Upper lobe of left lung (tissue), 6 donors: ENCODE results near the gene SETD6. TPM values are rescaled to one million over a fixed set of nuclear protein-coding genes. Genes with fewer than 3 reads are reported as not detected.

Experiments used
- ATAC-seq, 2 donors: fragments of 200-7000 bp; cut with Tn5 transposase; one replicate each; pipeline ENCODE4 v1.9.1; 2022; ENCODE audit warnings: mild to moderate bottlenecking in 2 of 2, moderate library complexity in 2 of 2; ENCODE audit not compliant: low FRiP score in 2 of 2
- DNase-seq, 2 donors: peaks; one replicate each; pipeline ENCODE4 v3.0.0-alpha.2; 2019 to 2020
- H3K27ac ChIP-seq, 4 donors: fragments of 200-600 bp; sonication (generic); one replicate each; pipeline ENCODE4 v1.5.1; 2016 to 2019
- H3K27me3 ChIP-seq, 4 donors: fragments of 200-600 bp; sonication (generic); one replicate each; pipeline ENCODE4 v1.5.1; 2017 to 2019
- H3K36me3 ChIP-seq, 4 donors: fragments of 200-600 bp; sonication (generic); one replicate each; pipeline ENCODE4 v1.5.1; 2016 to 2019
- H3K4me1 ChIP-seq, 4 donors: fragments of 200-600 bp; sonication (generic); one replicate each; pipeline ENCODE4 v1.5.1; 2018 to 2019
- H3K4me3 ChIP-seq, 4 donors: fragments of 200-600 bp; sonication (generic); one replicate each; pipeline ENCODE4 v1.5.1; 2017 to 2019; ENCODE audit warnings: mild to moderate bottlenecking in 2 of 4, moderate library complexity in 1 of 4
- H3K9me3 ChIP-seq, 4 donors: fragments of 200-600 bp; sonication (generic); one replicate each; pipeline ENCODE4 v1.5.1; 2018 to 2019
- CTCF ChIP-seq, 6 experiments: fragments of 450-650 bp in 4 of 6; fragments of 200-600 bp in 2 of 6; sonication (generic) in 2 of 6; IDR thresholded peaks; one replicate each; pipeline ENCODE4 v1.5.1; 2016 to 2019; ENCODE audit warnings: antibody characterized with exemption in 6 of 6
- EP300 ChIP-seq, 4 donors: sonication (generic); formaldehyde crosslinking; IDR thresholded peaks; one replicate each; pipeline ENCODE4 v1.5.1; 2017; ENCODE audit warnings: antibody characterized with exemption in 4 of 4, control low read depth in 2 of 4
- POLR2A ChIP-seq, 4 donors: fragments of 450-650 bp; IDR thresholded peaks; one replicate each; pipeline ENCODE4 v1.5.1; 2016 to 2017; ENCODE audit warnings: antibody characterized with exemption in 4 of 4, mild to moderate bottlenecking in 2 of 4
- POLR2AphosphoS5 ChIP-seq, 2 donors: sonication (generic); formaldehyde crosslinking; IDR thresholded peaks; one replicate each; pipeline ENCODE4 v1.5.1; 2017; ENCODE audit warnings: antibody characterized with exemption in 2 of 2
- WGBS, 2 donors: methylation state at CpG; one replicate each; pipeline ENCODE4 v1.1.5; 2017 to 2018; 5-methylcytosine and 5-hydroxymethylcytosine counted together
- total RNA-seq, 6 donors: library from RNA; depleted of rRNA in 4 of 6; stranded (reverse); fragments of >200 nt in 4 of 6; gene quantifications; one replicate each; pipeline versions ENCODE4 v1.1.0 to v1.2.1, GENCODE V29; 2016 to 2021
- donor health status: DM: no; HTN: no; CAD: no; lungs with moderate emphysema.
- donor health status: DM: no; HTN: yes; CAD: no; lungs with severe emphysema.

Gene SETD6
- total RNA-seq, 6 donors from 2014 or later: 17.3 to 78.6 (median 31.7) TPM

- no peaks in the 10 kb centered on the region for H3K9me3 ChIP-seq
- H3K4me1 ChIP-seq: peaks cover 0 to 5% (median under 1%) of the 10 kb centered on the region in 4 donors
- DNase-seq (no peak), ATAC-seq (no peak)
- 53 to 55% methylated on average over 5 of the region's 5 CpGs for WGBS, 2 donors
- H3K27ac ChIP-seq: no peak overlapping the region
- H3K36me3 ChIP-seq: no peaks in the 10 kb centered on the region
- H3K4me3 ChIP-seq: no peak overlapping the region
- no peaks in the 10 kb centered on the region for H3K27me3 ChIP-seq
- TF ChIP-seq EP300 (IDR thresholded peaks at IDR 0.05): no peak
- no peak for TF ChIP-seq CTCF (IDR thresholded peaks at IDR 0.05)
- TF ChIP-seq POLR2A (IDR thresholded peaks at IDR 0.05): no peak
- no peak for TF ChIP-seq POLR2AphosphoS5 (IDR thresholded peaks at IDR 0.05)
These were observed 22.6 kb upstream of the SETD6 start for GRCh38 chr16:58492735-58493134.

- DNase-seq: peak in 1 of 2 donors; percentile 48
- Histone ChIP-seq H3K4me1 (no peaks in the 10 kb centered on the region), H3K27ac (no peak overlapping the region), H3K9me3 (no peaks in the 10 kb centered on the region), H3K36me3 (no peaks in the 10 kb centered on the region), H3K4me3 (no peak overlapping the region), H3K27me3 (no peaks in the 10 kb centered on the region)
- 85 to 90% methylated on average over 10 to 18 of the region's 20 CpGs for WGBS, 2 donors
- TF ChIP-seq CTCF (IDR thresholded peaks at IDR 0.05) (no peak), POLR2AphosphoS5 (IDR thresholded peaks at IDR 0.05) (no peak), POLR2A (IDR thresholded peaks at IDR 0.05) (no peak), EP300 (IDR thresholded peaks at IDR 0.05) (no peak)
- ATAC-seq: no peak
These were observed 21.4 kb upstream of the SETD6 start for GRCh38 chr16:58493756-58494431.

- ATAC-seq (peak in 1 of 2 donors; percentile 36), DNase-seq (no peak)
- no peaks in the 10 kb centered on the region for H3K27me3 ChIP-seq
- peaks cover 0 to 7% (median 0%) of the 10 kb centered on the region in 4 donors for H3K4me1 ChIP-seq
- no peak overlapping the region for H3K27ac ChIP-seq
- H3K36me3 ChIP-seq: no peaks in the 10 kb centered on the region
- no peaks in the 10 kb centered on the region for H3K9me3 ChIP-seq
- 13 to 28% methylated on average over 8 of the region's 8 CpGs for WGBS, 2 donors
- no peak overlapping the region for H3K4me3 ChIP-seq
- no peak for TF ChIP-seq POLR2AphosphoS5 (IDR thresholded peaks at IDR 0.05)
- peak in 1 of 6 experiments; percentile 25 for TF ChIP-seq CTCF (IDR thresholded peaks at IDR 0.05)
These were observed 20.3 kb upstream of the SETD6 start for GRCh38 chr16:58494981-58495520.

- Histone ChIP-seq H3K27ac (no peak overlapping the region), H3K9me3 (no peaks in the 10 kb centered on the region), H3K4me3 (no peak overlapping the region), H3K36me3 (no peaks in the 10 kb centered on the region), H3K27me3 (peaks cover 0 to 5% (median 0%) of the 10 kb centered on the region in 4 donors), H3K4me1 (peaks cover 0 to 14% (median 3%) of the 10 kb centered on the region in 4 donors)
- DNase-seq: no peak
- 67 to 70% methylated on average over 7 to 24 of the region's 24 CpGs for WGBS, 2 donors
- no peak for TF ChIP-seq EP300 (IDR thresholded peaks at IDR 0.05)
- TF ChIP-seq POLR2A (IDR thresholded peaks at IDR 0.05): no peak
- TF ChIP-seq POLR2AphosphoS5 (IDR thresholded peaks at IDR 0.05): no peak
- no peak for TF ChIP-seq CTCF (IDR thresholded peaks at IDR 0.05)
- ATAC-seq: no peak
These were observed 19.6 kb upstream of the SETD6 start for GRCh38 chr16:58495521-58496331.
